Duodenal mucosa (tissue), 2 donors: ENCODE results near the gene TSSK3.

Experiments used
- H3K27ac ChIP-seq: one replicate; pipeline ENCODE4 v1.7.0; 2013; ENCODE audit warnings: low read depth, low read length
- H3K27me3 ChIP-seq, 2 donors: one replicate each; pipeline ENCODE4 v1.7.0; 2013; ENCODE audit warnings: low read length in 2 of 2, control low read depth in 1 of 2; ENCODE audit not compliant: insufficient read depth in 2 of 2, control insufficient read depth in 1 of 2
- H3K36me3 ChIP-seq, 2 donors: one replicate each; pipeline ENCODE4 v1.7.0; 2013; ENCODE audit warnings: low read length in 2 of 2, control low read depth in 1 of 2; ENCODE audit not compliant: insufficient read depth in 2 of 2, control insufficient read depth in 1 of 2
- H3K4me1 ChIP-seq, 2 donors: one replicate each; pipeline ENCODE4 v1.7.0; 2013; ENCODE audit warnings: low read length in 2 of 2, control low read depth in 1 of 2; ENCODE audit not compliant: insufficient read depth in 2 of 2, control insufficient read depth in 1 of 2
- H3K4me3 ChIP-seq, 2 donors: one replicate each; pipeline ENCODE4 v1.7.0; 2013; ENCODE audit warnings: low read length in 2 of 2, low read depth in 1 of 2
- H3K9ac ChIP-seq, 2 donors: one replicate each; pipeline ENCODE4 v1.7.0; 2013; ENCODE audit warnings: low read length in 2 of 2, low read depth in 1 of 2
- H3K9me3 ChIP-seq, 2 donors: one replicate each; pipeline ENCODE4 v1.7.0; 2013; ENCODE audit warnings: low read length in 2 of 2, control low read depth in 1 of 2; ENCODE audit not compliant: control insufficient read depth in 1 of 2

Gene TSSK3

DNA sequence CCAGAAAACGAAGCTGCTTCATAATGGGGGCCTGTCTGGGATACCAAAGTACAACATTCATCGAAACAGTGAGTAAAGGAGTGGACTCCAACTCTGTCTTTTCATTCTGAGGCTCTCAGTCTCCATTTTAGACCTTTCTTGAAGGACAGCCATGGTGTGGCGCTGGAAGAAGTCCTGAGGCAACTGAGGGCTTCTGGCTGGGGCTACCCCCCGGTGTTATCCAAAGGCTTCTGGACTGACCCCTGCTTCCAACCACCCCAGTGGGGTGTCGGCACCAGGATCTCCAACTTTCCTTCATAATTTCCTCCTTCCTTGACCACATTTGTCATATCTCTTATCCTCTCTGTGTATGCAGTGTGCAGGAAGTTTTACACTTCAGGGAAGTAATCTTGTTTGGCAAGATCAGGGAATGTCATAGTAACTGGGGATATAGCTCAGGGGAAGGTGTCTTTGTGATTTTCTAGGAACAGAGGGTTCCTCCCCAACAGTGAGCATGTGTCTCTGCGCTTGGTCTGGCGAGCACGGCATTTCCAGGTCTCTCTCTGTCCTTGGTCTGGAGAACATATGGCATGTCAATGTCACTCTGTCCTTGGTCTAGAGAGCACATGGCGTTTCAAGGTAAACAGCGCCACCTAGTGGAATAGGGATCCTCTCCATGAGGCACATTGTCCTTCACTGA is 51.3 kb downstream of the TSSK3 start:
- no peak overlapping the region for H3K27ac ChIP-seq
- H3K4me3 ChIP-seq, result no peak overlapping the region
- H3K36me3 ChIP-seq, result no peaks in the 10 kb centered on the region
- peaks cover 0 to 11% of the 10 kb centered on the region in 2 donors for H3K9me3 ChIP-seq
- H3K4me1 ChIP-seq, result peaks cover 0 to 3% of the 10 kb centered on the region in 2 donors
- no peak overlapping the region for H3K9ac ChIP-seq
- no peaks in the 10 kb centered on the region for H3K27me3 ChIP-seq
